Neuronal stem cell (in vitro differentiated cells): ENCODE data around the gene E4F1.

ENCODE experiments used
- DNase-seq: peaks from one replicate; pipeline ENCODE4 v3.0.0-alpha.2; 2013; ENCODE audit warnings: low spot score
- H2AFZ ChIP-seq: one replicate; pipeline ENCODE4 v1.6.1; 2013; ENCODE audit warnings: mild to moderate bottlenecking, low read length, inconsistent platforms
- H2AK5ac ChIP-seq: 2 replicates; pipeline ENCODE4 v1.6.1; 2013; ENCODE audit warnings: low read depth, mild to moderate bottlenecking, inconsistent platforms, low read length, moderate library complexity, mixed read lengths
- H2BK120ac ChIP-seq: 2 replicates; pipeline ENCODE4 v1.6.1; 2013; ENCODE audit warnings: low read depth, mild to moderate bottlenecking, inconsistent platforms, low read length, moderate library complexity, mixed read lengths
- H2BK12ac ChIP-seq: one replicate; pipeline ENCODE4 v1.6.1; 2013; ENCODE audit warnings: low read length, inconsistent platforms
- H2BK15ac ChIP-seq: 2 replicates; pipeline ENCODE4 v1.6.1; 2013; ENCODE audit warnings: mild to moderate bottlenecking, low read length, inconsistent platforms, mixed read lengths
- H2BK5ac ChIP-seq: one replicate; pipeline ENCODE4 v1.6.1; 2013; ENCODE audit warnings: inconsistent platforms, mild to moderate bottlenecking, low read length, moderate library complexity
- H3K14ac ChIP-seq: one replicate; pipeline ENCODE4 v1.6.1; 2013; ENCODE audit warnings: low read length, inconsistent platforms
- H3K18ac ChIP-seq: 2 replicates; pipeline ENCODE4 v1.6.1; 2013; ENCODE audit warnings: low read length, inconsistent platforms
- H3K23ac ChIP-seq: 2 replicates; pipeline ENCODE4 v1.6.1; 2013; ENCODE audit warnings: low read depth, mild to moderate bottlenecking, mixed read lengths, low read length, inconsistent platforms; ENCODE audit not compliant: poor library complexity
- H3K27ac ChIP-seq: replicated peaks from 3 replicates; pipeline ENCODE4 v1.5.1; 2013; ENCODE audit warnings: low read length, inconsistent platforms
- H3K27me3 ChIP-seq, 3 experiments: 2 replicates each; pipeline ENCODE4 v1.6.1; 2013; ENCODE audit warnings: low read length in 3 of 3, mild to moderate bottlenecking in 2 of 3, inconsistent platforms in 1 of 3, low read depth in 1 of 3, mixed read lengths in 1 of 3, moderate library complexity in 1 of 3; ENCODE audit not compliant: control insufficient read depth in 3 of 3, insufficient read depth in 3 of 3
- H3K36me3 ChIP-seq, 2 donors: replicated peaks in 1 of 2; 2 replicates each; pipeline ENCODE4 v1.6.1; 2013; ENCODE audit warnings: low read length in 2 of 2; ENCODE audit not compliant: control insufficient read depth in 2 of 2, insufficient read depth in 2 of 2
- H3K4ac ChIP-seq: 2 replicates; pipeline ENCODE4 v1.6.1; 2013; ENCODE audit warnings: inconsistent platforms, mild to moderate bottlenecking, low read length, moderate library complexity
- H3K4me1 ChIP-seq, 2 donors: 1 replicate in 1 of 2; 2 replicates in 1 of 2; pipeline ENCODE4 v1.6.1; 2013; ENCODE audit warnings: low read length in 2 of 2, low read depth in 1 of 2; ENCODE audit not compliant: control insufficient read depth in 2 of 2, insufficient read depth in 1 of 2
- H3K4me2 ChIP-seq: one replicate; pipeline ENCODE4 v1.6.1; 2013; ENCODE audit warnings: mild to moderate bottlenecking, low read length, inconsistent platforms; ENCODE audit not compliant: insufficient read depth, poor library complexity, severe bottlenecking
- H3K4me3 ChIP-seq, 2 donors: 2 replicates each; pipeline ENCODE4 v1.5.1; 2013; ENCODE audit warnings: low read length in 2 of 2, mild to moderate bottlenecking in 2 of 2, inconsistent platforms in 1 of 2, moderate library complexity in 1 of 2
- H3K79me1 ChIP-seq: one replicate; pipeline ENCODE4 v1.6.1; 2013; ENCODE audit warnings: low read depth, mild to moderate bottlenecking, inconsistent platforms, low read length, moderate library complexity
- H3K9ac ChIP-seq: one replicate; pipeline ENCODE4 v1.6.1; 2013; ENCODE audit warnings: mild to moderate bottlenecking, low read depth, low read length, inconsistent platforms; ENCODE audit not compliant: poor library complexity
- H3K9me3 ChIP-seq, 2 donors: replicated peaks in 1 of 2; 2 replicates each; pipeline versions ENCODE3 to v1.6.1; 2013; ENCODE audit warnings: low read length in 2 of 2, mild to moderate bottlenecking in 2 of 2, inconsistent platforms in 1 of 2, low read depth in 1 of 2, mixed read lengths in 1 of 2, moderate library complexity in 1 of 2; ENCODE audit not compliant: control insufficient read depth in 2 of 2, insufficient read depth in 1 of 2
- H4K8ac ChIP-seq: one replicate; pipeline ENCODE4 v1.6.1; 2013; ENCODE audit warnings: low read depth, mild to moderate bottlenecking, inconsistent platforms, low read length, moderate library complexity
- H4K91ac ChIP-seq: one replicate; pipeline ENCODE4 v1.6.1; 2013; ENCODE audit warnings: low read length, low read depth, mild to moderate bottlenecking, inconsistent platforms; ENCODE audit not compliant: poor library complexity
- WGBS, 2 donors: extraction: QIAGEN DNeasy Blood & Tissue Kit; methylation state at CpG; one replicate each; pipeline ENCODE4 v1.1.7; 2013; ENCODE audit warnings: missing lambda C conversion rate in 2 of 2, mixed read lengths in 1 of 2; ENCODE audit not compliant: insufficient read length in 2 of 2, insufficient replicate concordance in 1 of 2; ENCODE audit errors: extremely low coverage in 2 of 2; 5-methylcytosine and 5-hydroxymethylcytosine counted together

Gene E4F1

GRCh38 chr16:2204416-2205103 lies 18.8 kb upstream of the E4F1 start:
- Histone ChIP-seq H3K4me1 (peaks cover 6 to 9% of the 10 kb centered on the region in 2 donors), H3K4me2 (peak overlapping the region; percentile 51), H3K23ac (no peak overlapping the region), H3K9ac (no peak overlapping the region), H3K4me3 (peak overlapping the region; percentile 90 to 97), H2AK5ac (peak overlapping the region; percentile 28), H3K27me3 (peaks cover 0 to 8% (median 2%) of the 10 kb centered on the region in 3 experiments), H2BK120ac (no peak overlapping the region), H2BK5ac (peak overlapping the region; percentile 98), H2AFZ (peak overlapping the region; percentile 97), H4K91ac (no peak overlapping the region), H2BK12ac (no peak overlapping the region), H4K8ac (no peak overlapping the region), H2BK15ac (peak overlapping the region; percentile 71), H3K14ac (no peak overlapping the region), H3K9me3 (peaks cover 0 to 6% of the 10 kb centered on the region in 2 donors), H3K36me3 (peaks cover 28 to 35% of the 10 kb centered on the region in 2 donors), H3K18ac (no peak overlapping the region), H3K27ac (no peak overlapping the region), H3K79me1 (peaks cover 18% of the 10 kb centered on the region), H3K4ac (no peak overlapping the region)
- DNase-seq, result no peak
- 100% methylated on average over 3 of the region's 13 CpGs; no CpG with 5 or more reads in 1 of the 2 donors for WGBS, 2 donors

- Histone ChIP-seq H2BK15ac (peak within 1 kb of the TSS; percentile 90), H3K36me3 (peaks cover 30 to 43% of the 10 kb centered on the region in 2 donors), H4K91ac (peak within 1 kb of the TSS; percentile 85), H3K4me3 (peak within 1 kb of the TSS; percentile 90 to 97), H3K18ac (peak within 1 kb of the TSS; percentile 100), H3K4me2 (peak within 1 kb of the TSS; percentile 85), H2AK5ac (peak within 1 kb of the TSS; percentile 100), H2AFZ (peak within 1 kb of the TSS; percentile 97), H2BK12ac (peak within 1 kb of the TSS; percentile 100), H3K14ac (peak within 1 kb of the TSS; percentile 100), H3K9me3 (peaks cover 0 to 2% of the 10 kb centered on the region in 2 donors), H2BK120ac (peak within 1 kb of the TSS; percentile 87), H4K8ac (peak within 1 kb of the TSS; percentile 93), H3K4ac (peak within 1 kb of the TSS; percentile 76), H3K4me1 (peaks cover 6 to 9% of the 10 kb centered on the region in 2 donors), H3K79me1 (peaks cover 18% of the 10 kb centered on the region), H2BK5ac (peak within 1 kb of the TSS; percentile 98), H3K9ac (peak within 1 kb of the TSS; percentile 98), H3K23ac (peak within 1 kb of the TSS; percentile 98), H3K27me3 (peaks cover 0 to 2% (median 2%) of the 10 kb centered on the region in 3 experiments), H3K27ac (peak within 1 kb of the TSS; percentile 92)
- DNase-seq, result peak; percentile 91
- no CpG with 5 or more reads among the region's 93 CpGs for WGBS, 2 donors
Measured at GRCh38 chr16:2205104-2205966, 18.1 kb upstream of the E4F1 start, which contains the start of gene MLST8. Gene MLST8 (plus strand): TSS chr16:2205454. CDS start chr16:2206086, 632 bp downstream.

- Histone ChIP-seq H3K27ac (peak overlapping the region; percentile 92), H4K91ac (peak overlapping the region; percentile 64), H2BK120ac (peak overlapping the region; percentile 87), H3K9me3 (no peaks in the 10 kb centered on the region), H3K36me3 (peaks cover 30 to 43% of the 10 kb centered on the region in 2 donors), H3K9ac (peak overlapping the region; percentile 95), H3K4me3 (peak overlapping the region; percentile 90 to 97), H3K14ac (peak overlapping the region; percentile 82), H3K4me2 (peak overlapping the region; percentile 85), H2AFZ (peak overlapping the region; percentile 97), H3K4me1 (peaks cover 6 to 9% of the 10 kb centered on the region in 2 donors), H2BK15ac (peak overlapping the region; percentile 90), H2BK12ac (peak overlapping the region; percentile 100), H4K8ac (no peak overlapping the region), H3K23ac (peak overlapping the region; percentile 98), H3K27me3 (no peaks in the 10 kb centered on the region), H3K79me1 (peaks cover 18% of the 10 kb centered on the region), H3K4ac (peak overlapping the region; percentile 76), H3K18ac (peak overlapping the region; percentile 96), H2BK5ac (peak overlapping the region; percentile 98), H2AK5ac (peak overlapping the region; percentile 100)
- no peak for DNase-seq
- no CpG with 5 or more reads among the region's 16 CpGs for WGBS, 2 donors
Measured at GRCh38 chr16:2205967-2206313, 17.5 kb upstream of the E4F1 start.
